ENCODE measurements around the gene WNT9A. TPM values are rescaled to one million over a fixed set of nuclear protein-coding genes. Genes with fewer than 3 reads are reported as not detected.
A peak's percentile ranks its signal among the peaks of the same experiment; 100 is the strongest.

The WNT9A gene
- polyA plus RNA-seq, 1 of the 3 experiments (the other 2 are of a cell fraction): 0.31 TPM

DNA sequence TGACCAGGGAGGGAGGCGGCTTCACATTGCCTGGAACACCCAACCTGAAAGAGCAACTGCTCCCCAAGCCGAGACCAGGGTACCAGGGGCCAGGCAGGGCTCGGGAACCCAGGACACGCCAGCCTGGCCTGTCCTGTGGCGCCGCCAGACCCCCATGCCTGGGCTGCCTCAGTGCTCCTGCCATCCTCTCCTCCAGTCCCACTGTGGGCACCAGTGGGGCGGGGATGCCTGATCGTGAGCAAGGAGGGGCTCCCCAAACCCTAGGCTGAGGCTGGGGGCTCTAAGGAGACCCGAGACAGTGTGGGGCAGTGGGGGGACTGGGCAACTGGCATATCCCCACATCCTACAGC is 45.1 kb downstream of the WNT9A start:
- Histone ChIP-seq H3K4me2 (no peak overlapping the region), H2AFZ (ENCODE audit: low read depth) (no peak overlapping the region), H4K20me1 (ENCODE audit: insufficient read depth) (no peaks in the 10 kb centered on the region), H3K9me3 (no peaks in the 10 kb centered on the region), H3K4me1 (ENCODE audit: control insufficient read depth in 1 of 2, insufficient read depth in 2 of 2, low read depth in 1 of 2, low read length in 1 of 2) (no peaks in the 10 kb centered on the region), H3K27ac (ENCODE audit: low read depth in 2 of 2, low read length in 1 of 2) (no peak overlapping the region), H3K9ac (no peak overlapping the region), H3K9me2 (no peaks in the 10 kb centered on the region), H3K36me3 (replicated peaks in 1 of 2; ENCODE audit: control insufficient read depth in 1 of 2, insufficient read depth in 2 of 2, low read length in 1 of 2) (no peaks in the 10 kb centered on the region), H3K79me2 (ENCODE audit: insufficient read depth) (no peaks in the 10 kb centered on the region), H3F3A (replicated peaks; ENCODE audit: insufficient read depth) (no peaks in the 10 kb centered on the region), H3K27me3 (ENCODE audit: insufficient read depth) (no peaks in the 10 kb centered on the region), H3K4me3 (ENCODE audit: low read depth in 2 of 2, low read length in 1 of 2) (no peak overlapping the region)
- ChIA-PET CTCF (no interaction called here), POLR2A (no interaction called here)
- 50% methylated on average over 2 of the region's 9 CpGs for WGBS (ENCODE audit: low lambda C conversion rate)
- no peak for DNase-seq
- TF ChIP-seq, protein P1, sequence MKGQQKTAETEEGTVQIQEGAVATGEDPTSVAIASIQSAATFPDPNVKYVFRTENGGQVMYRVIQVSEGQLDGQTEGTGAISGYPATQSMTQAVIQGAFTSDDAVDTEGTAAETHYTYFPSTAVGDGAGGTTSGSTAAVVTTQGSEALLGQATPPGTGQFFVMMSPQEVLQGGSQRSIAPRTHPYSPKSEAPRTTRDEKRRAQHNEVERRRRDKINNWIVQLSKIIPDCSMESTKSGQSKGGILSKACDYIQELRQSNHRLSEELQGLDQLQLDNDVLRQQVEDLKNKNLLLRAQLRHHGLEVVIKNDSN (IDR thresholded peaks at IDR 0.05; ENCODE audit: borderline replicate concordance, low read depth): no peak
- TF ChIP-seq MXI1 (IDR thresholded peaks at IDR 0.05; ENCODE audit: low read depth, low read length): no peak
- no peak for TF ChIP-seq YY1 (IDR thresholded peaks at IDR 0.05; ENCODE audit: low read depth)
- TF ChIP-seq POLR2AphosphoS5 (IDR thresholded peaks at IDR 0.05; ENCODE audit: low read depth, low read length): no peak
- no peak for TF ChIP-seq FOXJ3 (CRISPR knock-in tag; IDR thresholded peaks at IDR 0.05)
- no peak for TF ChIP-seq GATA2 (CRISPR knock-in tag; IDR thresholded peaks at IDR 0.05)
- TF ChIP-seq, protein P2, sequence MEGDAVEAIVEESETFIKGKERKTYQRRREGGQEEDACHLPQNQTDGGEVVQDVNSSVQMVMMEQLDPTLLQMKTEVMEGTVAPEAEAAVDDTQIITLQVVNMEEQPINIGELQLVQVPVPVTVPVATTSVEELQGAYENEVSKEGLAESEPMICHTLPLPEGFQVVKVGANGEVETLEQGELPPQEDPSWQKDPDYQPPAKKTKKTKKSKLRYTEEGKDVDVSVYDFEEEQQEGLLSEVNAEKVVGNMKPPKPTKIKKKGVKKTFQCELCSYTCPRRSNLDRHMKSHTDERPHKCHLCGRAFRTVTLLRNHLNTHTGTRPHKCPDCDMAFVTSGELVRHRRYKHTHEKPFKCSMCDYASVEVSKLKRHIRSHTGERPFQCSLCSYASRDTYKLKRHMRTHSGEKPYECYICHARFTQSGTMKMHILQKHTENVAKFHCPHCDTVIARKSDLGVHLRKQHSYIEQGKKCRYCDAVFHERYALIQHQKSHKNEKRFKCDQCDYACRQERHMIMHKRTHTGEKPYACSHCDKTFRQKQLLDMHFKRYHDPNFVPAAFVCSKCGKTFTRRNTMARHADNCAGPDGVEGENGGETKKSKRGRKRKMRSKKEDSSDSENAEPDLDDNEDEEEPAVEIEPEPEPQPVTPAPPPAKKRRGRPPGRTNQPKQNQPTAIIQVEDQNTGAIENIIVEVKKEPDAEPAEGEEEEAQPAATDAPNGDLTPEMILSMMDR (IDR thresholded peaks at IDR 0.05): no peak
- TF ChIP-seq, protein P3, sequence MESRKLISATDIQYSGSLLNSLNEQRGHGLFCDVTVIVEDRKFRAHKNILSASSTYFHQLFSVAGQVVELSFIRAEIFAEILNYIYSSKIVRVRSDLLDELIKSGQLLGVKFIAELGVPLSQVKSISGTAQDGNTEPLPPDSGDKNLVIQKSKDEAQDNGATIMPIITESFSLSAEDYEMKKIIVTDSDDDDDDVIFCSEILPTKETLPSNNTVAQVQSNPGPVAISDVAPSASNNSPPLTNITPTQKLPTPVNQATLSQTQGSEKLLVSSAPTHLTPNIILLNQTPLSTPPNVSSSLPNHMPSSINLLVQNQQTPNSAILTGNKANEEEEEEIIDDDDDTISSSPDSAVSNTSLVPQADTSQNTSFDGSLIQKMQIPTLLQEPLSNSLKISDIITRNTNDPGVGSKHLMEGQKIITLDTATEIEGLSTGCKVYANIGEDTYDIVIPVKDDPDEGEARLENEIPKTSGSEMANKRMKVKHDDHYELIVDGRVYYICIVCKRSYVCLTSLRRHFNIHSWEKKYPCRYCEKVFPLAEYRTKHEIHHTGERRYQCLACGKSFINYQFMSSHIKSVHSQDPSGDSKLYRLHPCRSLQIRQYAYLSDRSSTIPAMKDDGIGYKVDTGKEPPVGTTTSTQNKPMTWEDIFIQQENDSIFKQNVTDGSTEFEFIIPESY (IDR thresholded peaks at IDR 0.05; ENCODE audit: borderline replicate concordance, low read depth): no peak
- no peak for TF ChIP-seq MEF2A (IDR thresholded peaks at IDR 0.05; ENCODE audit: borderline replicate concordance, low read depth)
- no peak for TF ChIP-seq EZH2phosphoT487 (IDR thresholded peaks at IDR 0.05; ENCODE audit: borderline replicate concordance, low read depth)
- no peak for TF ChIP-seq TEAD4 (IDR thresholded peaks at IDR 0.05; ENCODE audit: borderline replicate concordance, insufficient read depth)

DNA sequence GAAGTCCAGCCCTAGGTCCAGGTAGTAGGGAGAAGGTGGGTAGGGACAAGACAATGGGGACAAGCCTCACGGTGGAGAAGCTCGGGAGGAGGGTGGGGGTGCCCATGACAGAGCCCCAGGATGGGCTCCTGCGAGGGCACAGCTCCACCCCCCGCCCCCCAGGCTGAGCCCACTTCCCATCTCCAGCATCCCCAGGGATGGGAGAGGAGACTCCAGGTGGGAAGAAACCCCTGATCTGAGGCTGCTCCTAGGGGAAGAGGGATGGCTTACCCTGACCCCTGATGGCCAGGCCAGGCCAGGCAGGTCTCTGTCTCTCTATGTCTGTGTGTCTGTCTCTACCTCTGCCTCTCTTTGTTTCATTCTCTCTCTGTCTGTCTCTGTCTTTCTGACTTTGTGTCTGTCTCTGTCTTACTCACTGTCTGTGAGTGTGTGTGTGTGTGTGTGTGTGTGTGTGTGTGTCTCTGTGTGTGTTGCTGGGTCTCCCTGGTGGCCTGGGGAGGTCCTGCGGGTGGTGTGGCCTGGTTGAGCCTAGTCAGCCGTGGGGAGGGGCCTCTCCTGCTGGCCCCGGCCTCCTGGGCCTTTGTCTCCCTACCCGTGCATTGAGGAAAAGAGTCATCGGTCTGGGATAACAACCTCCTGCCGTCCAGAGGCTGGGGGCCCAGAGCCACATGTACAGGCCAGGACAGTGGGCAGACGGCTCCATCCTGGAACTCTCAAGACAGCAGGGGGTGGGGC is 45.7 kb downstream of the WNT9A start:
- Histone ChIP-seq H3F3A (replicated peaks; ENCODE audit: insufficient read depth) (no peaks in the 10 kb centered on the region), H3K4me2 (no peak overlapping the region), H3K9me2 (no peaks in the 10 kb centered on the region), H3K4me1 (ENCODE audit: control insufficient read depth in 1 of 2, insufficient read depth in 2 of 2, low read depth in 1 of 2, low read length in 1 of 2) (no peaks in the 10 kb centered on the region), H3K4me3 (ENCODE audit: low read depth in 2 of 2, low read length in 1 of 2) (no peak overlapping the region), H3K27me3 (ENCODE audit: insufficient read depth) (no peaks in the 10 kb centered on the region), H3K9me3 (no peaks in the 10 kb centered on the region), H3K27ac (ENCODE audit: low read depth in 2 of 2, low read length in 1 of 2) (no peak overlapping the region), H4K20me1 (ENCODE audit: insufficient read depth) (no peaks in the 10 kb centered on the region), H3K36me3 (replicated peaks in 1 of 2; ENCODE audit: control insufficient read depth in 1 of 2, insufficient read depth in 2 of 2, low read length in 1 of 2) (no peaks in the 10 kb centered on the region), H3K79me2 (ENCODE audit: insufficient read depth) (no peaks in the 10 kb centered on the region), H2AFZ (ENCODE audit: low read depth) (no peak overlapping the region), H3K9ac (no peak overlapping the region)
- 44% methylated on average over 8 of the region's 11 CpGs for WGBS (ENCODE audit: low lambda C conversion rate)
- POLR2A ChIA-PET: no interaction called here
- TF ChIP-seq, protein P4, sequence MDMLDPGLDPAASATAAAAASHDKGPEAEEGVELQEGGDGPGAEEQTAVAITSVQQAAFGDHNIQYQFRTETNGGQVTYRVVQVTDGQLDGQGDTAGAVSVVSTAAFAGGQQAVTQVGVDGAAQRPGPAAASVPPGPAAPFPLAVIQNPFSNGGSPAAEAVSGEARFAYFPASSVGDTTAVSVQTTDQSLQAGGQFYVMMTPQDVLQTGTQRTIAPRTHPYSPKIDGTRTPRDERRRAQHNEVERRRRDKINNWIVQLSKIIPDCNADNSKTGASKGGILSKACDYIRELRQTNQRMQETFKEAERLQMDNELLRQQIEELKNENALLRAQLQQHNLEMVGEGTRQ (IDR thresholded peaks at IDR 0.05; ENCODE audit: borderline replicate concordance, low read depth, low read length): no peak
- TF ChIP-seq, protein P5, sequence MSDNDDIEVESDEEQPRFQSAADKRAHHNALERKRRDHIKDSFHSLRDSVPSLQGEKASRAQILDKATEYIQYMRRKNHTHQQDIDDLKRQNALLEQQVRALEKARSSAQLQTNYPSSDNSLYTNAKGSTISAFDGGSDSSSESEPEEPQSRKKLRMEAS (IDR thresholded peaks at IDR 0.05; ENCODE audit: low read depth): no peak
- TF ChIP-seq MEF2A (IDR thresholded peaks at IDR 0.05; ENCODE audit: borderline replicate concordance, low read depth): no peak
- no peak for TF ChIP-seq RXRA (IDR thresholded peaks at IDR 0.05; ENCODE audit: borderline replicate concordance, low read depth)
- TF ChIP-seq JUND (IDR thresholded peaks at IDR 0.05): no peak
- no peak for TF ChIP-seq POLR2AphosphoS5 (IDR thresholded peaks at IDR 0.05; ENCODE audit: low read depth, low read length)
- TF ChIP-seq, protein P3 (IDR thresholded peaks at IDR 0.05; ENCODE audit: borderline replicate concordance, low read depth): no peak
- no peak for TF ChIP-seq GABPA (IDR thresholded peaks at IDR 0.05; ENCODE audit: low read depth)
- no peak for TF ChIP-seq FOSL2 (IDR thresholded peaks at IDR 0.05; ENCODE audit: borderline replicate concordance, low read depth)
- TF ChIP-seq TCF12 (IDR thresholded peaks at IDR 0.05): no peak
- DNase-seq: peak; percentile 70
- CTCF ChIA-PET: interaction anchor here (0.7 to 1.3 kb wide), 2 partner anchors 15 to 140 kb away, joined by 3 read pairs; no protein-coding TSS in a partner anchor

Data from SK-N-SH (cell line).